ENCODE measurements around the gene PKHD1.

- TF ChIP-seq POLR2A (IDR thresholded peaks at IDR 0.05) (no peak), CTCF (IDR thresholded peaks at IDR 0.05) (no peak)
Observed at GRCh38 chr6:52125139-52125538, 37.7 kb upstream of the PKHD1 start.
